ENCODE results near the gene STON1.

GRCh38 chr2:48562281-48562680 is 32.3 kb downstream of the STON1 start:
- TF ChIP-seq, protein P1, sequence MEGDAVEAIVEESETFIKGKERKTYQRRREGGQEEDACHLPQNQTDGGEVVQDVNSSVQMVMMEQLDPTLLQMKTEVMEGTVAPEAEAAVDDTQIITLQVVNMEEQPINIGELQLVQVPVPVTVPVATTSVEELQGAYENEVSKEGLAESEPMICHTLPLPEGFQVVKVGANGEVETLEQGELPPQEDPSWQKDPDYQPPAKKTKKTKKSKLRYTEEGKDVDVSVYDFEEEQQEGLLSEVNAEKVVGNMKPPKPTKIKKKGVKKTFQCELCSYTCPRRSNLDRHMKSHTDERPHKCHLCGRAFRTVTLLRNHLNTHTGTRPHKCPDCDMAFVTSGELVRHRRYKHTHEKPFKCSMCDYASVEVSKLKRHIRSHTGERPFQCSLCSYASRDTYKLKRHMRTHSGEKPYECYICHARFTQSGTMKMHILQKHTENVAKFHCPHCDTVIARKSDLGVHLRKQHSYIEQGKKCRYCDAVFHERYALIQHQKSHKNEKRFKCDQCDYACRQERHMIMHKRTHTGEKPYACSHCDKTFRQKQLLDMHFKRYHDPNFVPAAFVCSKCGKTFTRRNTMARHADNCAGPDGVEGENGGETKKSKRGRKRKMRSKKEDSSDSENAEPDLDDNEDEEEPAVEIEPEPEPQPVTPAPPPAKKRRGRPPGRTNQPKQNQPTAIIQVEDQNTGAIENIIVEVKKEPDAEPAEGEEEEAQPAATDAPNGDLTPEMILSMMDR (IDR thresholded peaks at IDR 0.05), result no peak
- TF ChIP-seq POLR2A (IDR thresholded peaks at IDR 0.05), result no peak

All from testis (tissue), 2 donors.